OCI-LY1 (cell line): ENCODE data around the gene AMOT.

Source experiments
- CTCF ChIP-seq: fragments of 200-600 bp; sonication (generic), shearing (Covaris generic); IDR thresholded peaks from 2 replicates; pipeline ENCODE4 v1.5.1; 2017; ENCODE audit warnings: mild to moderate bottlenecking, antibody characterized with exemption, low read length, moderate library complexity, mixed read lengths
- EZH2 ChIP-seq: fragments of 200-600 bp; sonication (generic), shearing (Covaris generic); IDR thresholded peaks from 2 replicates; pipeline ENCODE4 v1.8.0; 2017; ENCODE audit warnings: borderline replicate concordance, mixed run types, mild to moderate bottlenecking, antibody characterized with exemption, low read length, moderate library complexity, mixed read lengths

- no peak for TF ChIP-seq CTCF
- TF ChIP-seq EZH2 = no peak
These were observed 87.5 kb downstream of the AMOT start for GRCh38 chrX:112753116-112753515.
